GM18909 (cell line): ENCODE data around the gene SMIM5.

ENCODE experiments used
- ATAC-seq: cut with Tn5 transposase; IDR thresholded peaks from one replicate; pipeline ENCODE4 v1.9.1; 2021; ENCODE audit warnings: mild to moderate bottlenecking; ENCODE audit not compliant: unreplicated experiment, poor library complexity

The SMIM5 gene

DNA sequence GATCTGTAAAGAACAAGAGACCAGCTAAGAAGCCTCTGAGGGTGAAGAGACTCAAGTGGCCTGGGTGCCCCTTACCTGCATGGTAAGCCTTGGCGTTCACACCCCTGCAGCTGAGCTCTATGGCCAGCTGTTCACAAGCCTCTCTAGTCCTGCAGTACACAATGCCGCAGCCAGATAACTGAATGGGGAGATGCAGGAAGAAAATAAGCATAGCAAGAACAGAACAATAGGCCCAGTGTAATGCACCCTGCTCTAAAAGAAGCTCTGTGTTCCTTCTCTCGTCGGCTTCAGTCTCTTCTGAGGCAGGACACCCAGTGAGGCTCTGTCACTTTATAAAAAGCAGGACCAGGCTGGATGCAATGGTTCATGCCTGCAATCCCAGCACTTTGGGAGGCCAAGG lies 28.3 kb downstream of the SMIM5 start:
- no peak for ATAC-seq

DNA sequence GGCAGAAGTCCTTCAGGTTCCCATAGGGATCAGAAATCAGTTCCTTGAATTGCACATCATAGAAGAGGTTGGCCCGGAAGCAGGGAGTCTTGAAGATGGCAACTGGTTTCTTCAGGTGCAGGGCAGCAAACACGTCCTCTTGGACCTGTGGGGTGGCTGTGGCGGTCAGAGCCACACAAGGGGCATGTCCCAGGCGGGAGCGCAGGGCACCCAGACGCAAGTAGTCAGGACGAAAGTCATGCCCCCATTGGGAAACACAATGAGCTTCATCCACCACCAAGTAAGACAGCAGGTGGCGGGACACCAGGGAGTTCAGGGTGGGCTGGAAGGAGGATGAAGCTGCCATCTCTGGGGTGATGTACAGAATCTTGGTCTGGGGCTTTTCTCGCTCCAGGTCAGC lies 29.3 kb downstream of the SMIM5 start:
- ATAC-seq: no peak

GRCh38 chr17:75664099-75664549 lies 30.9 kb downstream of the SMIM5 start:
- peak; percentile 71 for ATAC-seq

DNA sequence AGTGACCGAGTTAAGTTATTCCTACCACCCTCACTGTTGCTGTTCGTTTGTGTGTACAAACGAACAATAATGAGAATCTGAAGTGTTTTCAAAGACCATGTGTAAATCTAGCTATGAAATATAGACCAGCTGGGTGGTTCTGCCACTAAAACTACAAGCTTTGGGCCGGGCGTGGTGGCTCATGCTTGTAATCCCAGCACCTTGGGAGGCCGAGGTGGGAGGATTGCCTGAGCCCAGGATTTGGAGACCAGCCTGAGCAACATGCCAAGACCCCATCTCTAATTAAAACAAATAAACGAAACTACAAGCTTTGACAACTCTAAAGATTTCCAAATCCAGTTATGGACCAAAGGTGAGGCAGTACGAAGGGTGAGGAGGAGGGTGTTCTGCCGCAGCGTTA lies 32.7 kb downstream of the SMIM5 start:
- ATAC-seq: no peak

DNA sequence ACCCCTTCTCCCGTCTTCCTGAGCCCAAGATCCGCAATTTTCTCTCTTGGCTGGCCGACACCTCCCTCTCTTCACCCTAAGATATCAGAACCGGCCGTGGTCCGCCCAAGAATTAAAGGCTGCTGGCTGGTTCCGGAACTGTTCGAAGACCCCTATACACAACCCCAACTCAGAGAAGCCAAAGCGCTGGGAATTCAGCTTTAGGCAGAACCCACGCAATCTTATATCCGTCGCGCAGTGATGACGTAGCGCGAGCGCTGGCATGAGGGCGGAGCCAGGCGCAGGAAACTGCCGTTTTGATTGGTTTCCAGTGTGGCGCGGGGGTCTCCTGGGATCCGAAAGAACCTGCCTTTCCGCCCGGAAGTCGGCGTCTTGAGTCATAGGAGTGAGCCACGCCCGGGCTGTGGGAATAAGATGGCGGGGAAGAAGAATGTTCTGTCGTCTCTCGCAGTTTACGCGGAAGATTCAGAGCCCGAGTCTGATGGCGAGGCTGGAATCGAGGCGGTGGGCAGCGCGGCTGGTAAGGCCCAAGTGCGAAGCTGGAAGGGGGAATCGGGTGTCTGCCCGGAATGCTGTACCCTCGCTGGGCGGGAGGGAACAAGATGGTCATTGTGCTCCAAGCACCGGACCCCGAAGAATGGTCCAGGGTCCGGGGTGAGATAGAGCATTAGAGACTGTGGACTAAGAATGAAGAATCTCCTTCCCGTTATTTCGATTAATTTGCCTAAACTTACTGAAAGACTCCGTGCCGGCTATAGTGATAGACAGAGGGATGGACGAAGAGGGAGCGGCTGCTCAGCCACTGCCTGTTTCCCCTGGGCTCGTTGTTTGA lies 33.9 kb downstream of the SMIM5 start, which contains the start of the genes RECQL5 and SAP30BP:
TSS of gene RECQL5 (minus strand) at position 196 of the 832 bp plus-strand sequence. CDS start 597 bp downstream, outside the sequence.
TSS of gene SAP30BP (plus strand) at position 380 of the 832 bp plus-strand sequence. CDS start at position 415, 35 bp downstream.
- peak; percentile 76 for ATAC-seq

DNA sequence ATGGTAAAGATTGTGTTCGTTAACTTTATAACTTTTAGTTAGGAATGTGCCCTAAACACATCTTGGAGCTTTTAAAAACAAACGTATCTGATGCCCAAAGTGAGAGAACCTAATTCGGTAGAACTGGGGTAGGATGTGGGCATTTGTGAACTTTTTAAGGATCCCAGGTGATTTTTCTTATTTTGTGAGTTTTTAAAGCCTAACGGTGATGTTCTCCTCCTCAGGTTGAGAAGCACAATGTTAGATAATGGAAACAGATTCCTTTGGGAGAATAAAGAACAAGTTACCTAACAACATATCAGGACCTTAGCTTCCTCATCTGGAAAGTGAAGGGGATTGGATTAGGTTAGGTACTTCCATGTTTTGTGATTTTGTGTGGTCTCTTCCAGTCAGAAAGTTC lies 34.6 kb downstream of the SMIM5 start:
- no peak for ATAC-seq

GRCh38 chr17:75668489-75668888 lies 35.3 kb downstream of the SMIM5 start:
- ATAC-seq: no peak

DNA sequence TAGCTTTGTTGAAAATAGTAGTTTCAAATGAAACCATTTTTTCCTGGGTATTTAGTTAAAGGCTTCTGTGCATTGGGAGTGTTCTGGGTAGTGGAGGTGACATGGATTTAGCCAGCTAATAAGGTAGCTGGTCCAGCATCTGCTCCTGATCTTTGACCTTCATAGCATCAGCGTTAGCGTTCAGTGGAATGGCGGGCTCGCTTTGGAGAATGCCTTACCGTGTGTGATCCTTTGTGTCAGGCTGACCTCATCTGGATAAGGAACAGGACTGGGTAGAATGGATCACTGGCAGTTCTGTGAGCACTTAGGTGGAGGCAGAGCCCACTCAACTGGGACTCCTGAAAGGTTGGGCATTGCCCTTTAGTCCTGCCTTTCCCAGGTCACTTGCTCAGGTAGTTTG lies 37.6 kb downstream of the SMIM5 start:
- no peak for ATAC-seq

- ATAC-seq: no peak
These were observed 38.8 kb downstream of the SMIM5 start for GRCh38 chr17:75672011-75672410.

DNA sequence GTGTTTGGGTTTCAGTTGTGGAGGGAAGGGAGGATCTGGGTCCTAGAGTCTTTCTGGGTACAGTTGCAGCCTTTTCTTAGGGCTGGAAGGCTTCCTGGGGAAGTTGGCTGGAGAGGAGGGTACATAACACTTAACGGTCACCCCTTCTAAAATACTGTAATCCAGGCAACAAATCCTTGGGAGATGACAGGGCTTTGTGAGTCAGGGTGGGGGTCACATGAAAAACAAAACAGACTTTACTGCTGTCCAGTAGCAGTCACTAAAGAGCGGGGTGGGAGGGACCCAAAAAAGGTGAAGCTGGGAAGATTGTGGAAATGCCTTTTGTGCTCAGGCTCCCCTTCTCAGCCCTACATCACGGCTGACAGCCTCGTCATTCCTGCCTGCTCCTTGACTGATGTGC lies 40.3 kb downstream of the SMIM5 start:
- ATAC-seq: no peak

DNA sequence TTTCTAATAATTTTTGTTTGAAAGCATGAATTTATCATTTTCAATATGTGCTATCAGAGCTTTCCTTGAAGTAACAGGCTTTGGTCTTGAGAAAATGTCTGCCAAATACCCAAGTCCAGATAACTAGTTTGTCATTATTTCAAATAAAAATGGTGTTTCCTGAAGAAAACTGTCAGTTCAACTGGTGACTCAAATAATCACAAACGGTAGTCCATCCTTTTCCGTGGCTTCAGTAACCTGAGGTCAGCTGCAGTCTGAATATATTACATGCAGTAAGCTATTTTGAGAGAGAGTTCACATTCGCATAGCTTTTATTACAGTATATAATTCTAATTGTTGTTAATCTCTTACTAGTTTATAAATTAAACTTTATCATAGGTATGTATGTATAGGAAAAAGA lies 43.2 kb downstream of the SMIM5 start:
- ATAC-seq: no peak

DNA sequence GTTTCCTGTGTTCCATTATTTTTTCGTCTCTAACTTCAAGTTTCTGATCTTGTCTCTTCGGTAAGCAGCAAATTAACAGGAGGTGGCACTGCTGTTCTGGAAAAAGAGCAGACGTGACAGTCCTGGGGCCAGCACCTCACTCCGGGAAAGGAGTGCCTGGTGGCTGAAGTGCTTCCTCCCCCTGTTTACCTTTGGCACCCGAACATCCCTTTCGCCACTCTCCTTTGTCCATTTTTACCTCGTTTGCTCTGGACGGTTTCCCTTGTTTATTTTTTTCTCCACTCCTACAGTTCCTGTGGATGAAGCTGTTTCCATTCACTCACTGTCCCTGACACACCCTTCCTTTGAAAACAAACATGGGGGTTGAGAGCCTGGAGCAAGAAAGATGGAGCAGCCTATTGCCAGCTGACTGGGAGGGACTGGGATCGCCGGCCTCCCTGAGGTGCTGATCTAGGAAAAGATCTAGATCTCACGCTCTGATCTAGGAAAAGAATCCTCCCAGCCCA lies 46.5 kb downstream of the SMIM5 start:
- no peak for ATAC-seq

- no peak for ATAC-seq
These were observed 47.2 kb downstream of the SMIM5 start for GRCh38 chr17:75680431-75680830.

DNA sequence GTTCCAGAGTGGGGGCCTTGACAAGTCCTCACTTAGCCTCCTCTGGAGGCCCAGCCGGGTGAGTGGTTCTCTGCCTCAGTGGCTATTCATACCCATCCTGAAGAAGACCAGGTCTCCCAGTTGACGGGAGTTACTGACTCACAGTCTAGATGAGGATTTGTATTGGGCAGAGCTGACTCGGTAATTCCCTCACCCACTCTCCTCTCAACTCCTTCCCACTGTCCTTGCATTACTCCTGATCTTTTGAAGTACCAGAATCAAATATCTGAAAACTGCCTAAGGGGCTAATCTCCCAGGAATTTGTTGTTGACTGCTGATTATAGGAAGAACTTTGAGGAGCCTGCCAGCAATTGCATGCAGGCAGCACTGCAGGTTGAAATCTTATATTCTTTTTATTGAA lies 48.1 kb downstream of the SMIM5 start:
- ATAC-seq: no peak

- no peak for ATAC-seq
These were observed 50.3 kb downstream of the SMIM5 start for GRCh38 chr17:75683583-75683982.

- no peak for ATAC-seq
These were observed 51.0 kb downstream of the SMIM5 start for GRCh38 chr17:75684249-75684648.

GRCh38 chr17:75684924-75685323 lies 51.7 kb downstream of the SMIM5 start:
- ATAC-seq: no peak

DNA sequence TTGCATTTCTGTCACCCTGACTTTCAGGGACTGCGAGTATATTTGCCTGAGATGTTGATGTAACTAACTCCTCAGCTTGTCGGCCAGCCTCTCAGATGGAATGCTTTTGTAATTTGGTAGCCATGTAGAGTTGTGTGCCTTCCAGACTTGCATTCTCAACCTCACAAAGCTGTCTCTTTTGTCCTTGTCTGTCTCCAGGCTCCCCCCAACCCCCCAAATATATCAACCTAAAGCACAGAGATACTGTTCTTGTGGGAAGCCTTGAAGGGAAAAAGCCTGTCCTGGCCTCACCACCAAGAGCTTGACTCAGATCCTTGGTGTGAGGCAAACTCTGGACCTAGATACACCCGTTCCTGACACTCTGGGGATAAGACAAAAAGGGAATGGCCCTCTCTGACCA lies 52.3 kb downstream of the SMIM5 start:
- ATAC-seq: no peak

DNA sequence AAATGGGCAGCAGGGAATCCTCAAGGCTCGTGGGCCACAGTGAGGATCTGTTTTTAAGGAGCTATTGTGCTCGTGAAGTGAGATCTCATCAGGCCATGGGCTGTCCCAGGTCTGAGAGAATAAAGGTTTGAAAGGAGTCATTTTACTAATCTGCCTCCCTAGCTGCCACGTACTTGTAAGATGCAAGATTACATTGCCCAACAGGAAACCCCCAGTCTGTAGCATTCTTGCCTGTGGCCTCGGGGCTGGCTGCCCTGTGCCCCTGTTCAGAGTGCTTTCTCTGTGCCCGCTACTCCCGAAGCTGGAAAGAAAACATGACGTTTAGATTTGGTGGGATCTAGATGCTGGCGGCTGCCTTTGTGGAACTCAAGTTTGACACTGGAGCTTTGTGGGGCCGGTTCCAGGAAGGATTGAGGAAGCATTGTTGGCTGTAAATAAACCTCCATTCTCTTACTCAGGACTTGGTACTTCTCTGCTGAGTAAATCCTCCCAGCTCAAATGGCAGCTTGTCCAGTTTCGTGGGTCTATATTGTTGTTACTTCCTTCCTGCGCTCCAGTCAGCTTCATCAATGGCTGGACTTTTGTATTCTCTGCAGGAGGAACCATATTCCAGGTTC lies 55.1 kb downstream of the SMIM5 start:
- ATAC-seq: no peak

- ATAC-seq: no peak
These were observed 56.2 kb downstream of the SMIM5 start for GRCh38 chr17:75689441-75689873.
